GM04504 (cell line): ENCODE data around the gene KREMEN1.

Experiments
- DNase-seq: peaks from one replicate; pipeline ENCODE4 v3.0.0-alpha.2; 2012; ENCODE audit warnings: low read depth

The KREMEN1 gene

DNA sequence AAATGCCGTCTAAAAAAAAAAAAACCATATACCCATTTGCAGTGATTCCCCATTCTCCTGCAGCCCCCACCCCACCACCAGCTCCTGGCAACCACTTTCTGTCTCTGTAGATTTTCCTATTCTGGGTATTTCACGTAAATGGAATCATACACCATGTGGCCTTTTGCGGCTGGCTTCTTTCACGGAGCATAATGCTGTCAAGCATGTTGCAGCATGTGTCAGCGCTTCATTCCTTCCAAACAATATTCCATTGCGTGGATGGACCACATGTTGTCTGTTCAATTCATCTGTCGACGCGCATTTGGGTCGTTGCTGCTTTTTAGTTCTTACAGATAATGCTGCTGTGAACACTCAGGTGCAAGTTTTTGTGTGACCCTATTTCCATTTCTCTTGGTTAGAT, 118.1 kb downstream of the KREMEN1 start:
- DNase-seq: no peak

DNA sequence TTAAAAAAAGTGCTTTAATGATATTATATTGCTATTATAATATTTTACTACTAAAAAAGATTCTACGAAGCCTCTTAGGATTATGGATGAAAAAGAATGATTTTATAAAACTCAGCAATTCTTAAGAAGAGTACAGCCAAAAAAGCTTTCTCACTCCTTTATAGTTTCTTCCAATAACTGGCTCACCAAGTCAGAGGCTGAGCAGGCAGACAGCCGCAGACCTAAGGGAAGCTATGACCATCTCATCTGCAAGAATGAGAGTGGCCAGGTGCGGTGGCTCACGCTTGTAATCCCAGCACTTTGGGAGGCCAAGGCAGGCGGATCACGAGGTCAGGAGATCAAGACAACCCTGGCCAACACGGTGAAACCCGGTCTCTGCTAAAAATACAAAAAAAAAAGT, 120.2 kb downstream of the KREMEN1 start:
- DNase-seq: no peak

DNA sequence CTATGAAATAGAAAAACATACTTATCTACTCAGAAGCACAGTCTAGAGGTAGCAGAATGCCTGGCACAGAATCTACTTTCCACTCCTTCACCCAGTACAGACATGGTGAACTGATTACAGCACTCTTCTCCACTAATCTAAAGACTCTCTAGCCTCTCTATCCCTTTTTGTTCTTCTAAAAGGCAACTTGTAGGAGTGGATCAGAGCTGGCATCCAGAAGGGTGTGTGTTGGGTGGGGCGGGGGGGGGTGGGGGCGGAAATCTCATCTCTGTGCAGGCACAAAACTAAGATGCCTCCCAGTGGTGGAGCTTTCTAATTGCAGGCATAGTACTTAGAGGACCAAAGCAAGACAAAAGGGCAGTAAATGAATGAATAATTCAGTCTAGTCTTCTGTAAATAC, 121.3 kb downstream of the KREMEN1 start:
- no peak for DNase-seq

DNA sequence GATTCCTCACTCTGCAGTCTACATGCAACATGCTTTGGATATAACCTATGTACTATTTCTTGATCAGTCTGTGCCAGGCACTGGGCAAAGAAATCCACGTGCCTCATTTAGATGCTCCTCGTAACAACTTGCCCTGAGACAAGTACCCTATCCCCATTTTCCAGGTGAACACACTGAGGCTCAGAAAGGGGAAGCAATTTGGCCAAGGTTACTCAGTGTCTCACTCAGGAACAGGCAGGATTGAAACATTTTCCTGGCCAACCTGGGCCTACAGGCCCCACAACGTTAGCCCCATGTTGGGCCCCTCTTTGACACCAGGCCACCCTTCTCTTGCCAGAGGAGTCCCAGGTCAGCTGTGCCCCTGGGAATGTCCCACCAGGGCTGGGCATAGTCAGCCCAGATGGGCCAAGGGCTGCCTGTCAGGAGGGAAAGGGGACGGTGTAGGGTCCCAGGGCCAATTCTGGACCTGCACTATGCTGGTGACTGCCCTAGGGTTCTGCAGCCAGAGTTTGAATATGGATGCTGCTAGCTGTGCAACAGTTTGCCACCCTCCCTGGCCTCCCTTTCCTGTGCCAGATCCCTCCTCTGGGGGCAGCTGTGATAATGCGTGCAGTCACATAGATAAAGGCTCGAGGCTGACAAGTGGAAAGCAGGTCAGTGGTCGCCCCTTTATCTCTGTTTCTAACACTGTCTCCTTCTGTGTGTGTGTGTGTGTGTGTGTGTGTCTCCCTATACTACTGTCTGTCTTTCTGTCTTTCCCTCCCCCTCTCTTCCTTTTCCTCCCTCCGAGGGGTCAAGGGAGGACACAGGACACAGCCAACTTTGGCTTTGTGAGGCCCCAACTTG, 122.5 kb downstream of the KREMEN1 start:
- DNase-seq: no peak

DNA sequence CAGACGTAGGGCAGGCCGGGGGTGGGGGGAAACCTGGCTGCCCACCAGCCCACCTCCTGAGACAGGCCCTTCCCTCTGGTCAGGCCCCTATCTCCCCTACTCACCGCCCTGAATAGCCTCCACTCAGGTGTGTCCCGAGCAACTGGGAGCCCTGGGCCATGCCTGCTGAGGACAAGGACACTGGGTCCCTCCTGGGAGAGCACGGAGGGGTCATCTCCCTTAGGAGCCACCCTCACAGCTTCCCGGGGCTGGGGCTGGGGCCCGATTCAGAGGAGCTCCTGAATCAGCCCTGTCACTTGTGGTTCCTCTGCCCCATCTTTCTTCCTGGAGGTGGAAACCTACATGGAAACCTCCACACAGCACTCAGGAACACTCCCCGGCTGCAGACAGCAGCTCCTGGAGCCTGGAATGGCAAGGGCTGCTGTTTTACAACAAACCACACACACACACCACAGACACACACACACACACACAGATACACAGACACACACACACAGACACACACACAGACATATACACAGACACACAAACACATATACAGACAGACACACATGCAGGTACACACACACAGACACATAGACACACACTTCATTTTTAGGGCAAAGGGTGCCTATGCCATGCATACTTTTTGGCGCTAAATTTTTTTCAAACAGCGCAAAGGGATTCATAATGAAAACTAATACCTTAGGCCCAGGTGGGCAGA, 123.3 kb downstream of the KREMEN1 start:
- DNase-seq: no peak

DNA sequence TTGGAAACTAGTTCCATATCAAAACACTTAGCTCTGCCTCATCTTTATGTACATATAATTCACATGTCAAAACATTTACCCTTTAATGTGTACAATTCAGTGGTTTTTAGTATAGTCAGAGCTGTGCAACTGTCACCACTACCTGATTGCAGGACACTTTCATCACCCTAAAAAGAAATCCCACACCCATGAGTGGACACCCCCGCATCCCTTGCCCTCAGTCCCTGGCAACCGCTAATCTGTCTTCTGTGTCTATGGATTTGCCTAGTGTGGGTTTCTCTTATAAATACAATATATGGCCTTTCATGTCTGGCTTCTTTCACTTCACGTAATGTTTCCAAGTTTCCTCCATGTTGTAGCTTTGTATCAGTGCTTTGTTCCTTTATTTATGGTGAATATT, 124.3 kb downstream of the KREMEN1 start:
- no peak for DNase-seq

DNA sequence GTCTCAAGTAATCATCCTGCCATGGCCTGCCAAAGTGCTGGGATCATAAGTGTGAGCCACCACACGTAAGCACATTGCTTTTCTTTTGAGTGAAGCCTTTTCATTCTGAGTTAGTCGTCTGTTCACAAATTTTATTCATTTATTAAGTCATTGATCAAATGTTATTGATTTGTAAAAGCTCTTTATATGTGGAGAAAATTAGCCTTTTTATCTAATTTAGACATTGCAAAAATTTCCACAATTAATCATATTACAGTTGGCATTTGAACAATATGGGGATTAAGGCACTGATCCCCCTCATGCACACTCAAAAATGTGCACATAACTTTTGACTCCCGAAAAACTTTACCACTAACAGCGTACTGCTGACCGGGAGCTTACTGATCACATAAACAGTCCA, 125.4 kb downstream of the KREMEN1 start:
- DNase-seq: no peak

DNA sequence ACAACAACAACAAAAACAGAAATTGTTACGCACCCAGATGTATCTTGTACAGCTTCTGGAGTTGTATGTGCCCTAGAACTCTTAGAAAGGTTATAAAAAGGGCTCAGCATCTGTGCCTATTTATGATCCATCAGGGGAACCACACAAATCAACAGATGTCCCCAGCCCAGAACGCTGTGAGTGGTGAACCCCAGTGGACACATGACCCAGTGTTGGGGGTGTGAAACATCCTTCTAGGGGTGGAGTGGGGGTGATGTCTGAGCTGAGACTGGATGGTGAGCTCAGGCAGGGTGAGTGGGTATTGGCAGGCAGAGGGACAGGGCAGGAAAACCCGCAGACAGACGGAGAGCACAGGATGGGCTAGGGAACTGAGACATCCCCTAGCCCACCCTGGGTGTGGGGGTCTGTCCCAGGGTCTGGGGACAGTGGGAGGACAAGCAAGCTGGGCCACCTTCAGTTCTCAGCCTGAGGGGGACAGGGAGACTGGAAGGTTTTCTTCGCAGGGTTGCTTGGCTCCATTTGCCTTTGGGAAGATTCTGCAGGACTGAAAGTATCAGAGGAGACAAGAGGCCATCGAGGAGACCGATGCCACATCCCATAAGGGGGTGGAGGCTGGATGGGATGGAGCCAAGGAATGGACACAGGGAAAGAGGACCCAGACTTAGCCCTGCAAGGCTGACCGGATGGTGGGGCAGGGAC, 127.0 kb downstream of the KREMEN1 start:
- DNase-seq: no peak

DNA sequence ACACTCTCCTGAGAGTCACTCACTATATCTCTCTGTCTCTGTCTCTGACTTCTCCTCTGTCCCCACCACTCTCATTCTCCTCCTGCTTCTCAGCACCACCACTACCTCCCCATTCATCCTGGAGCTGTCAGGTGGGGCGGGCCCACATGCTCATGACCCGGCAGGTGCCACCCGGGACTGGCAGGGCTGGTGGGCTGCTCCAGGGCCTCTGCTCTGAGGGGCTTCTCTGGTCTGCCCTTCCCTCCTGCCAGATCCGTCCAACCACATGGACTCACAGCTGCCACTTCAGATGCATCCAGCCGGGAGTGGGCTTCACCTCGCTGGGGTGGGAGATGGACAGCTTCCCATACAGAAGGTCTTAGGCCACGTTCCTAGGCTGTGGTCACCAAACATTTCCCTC, 128.1 kb downstream of the KREMEN1 start:
- DNase-seq: no peak

DNA sequence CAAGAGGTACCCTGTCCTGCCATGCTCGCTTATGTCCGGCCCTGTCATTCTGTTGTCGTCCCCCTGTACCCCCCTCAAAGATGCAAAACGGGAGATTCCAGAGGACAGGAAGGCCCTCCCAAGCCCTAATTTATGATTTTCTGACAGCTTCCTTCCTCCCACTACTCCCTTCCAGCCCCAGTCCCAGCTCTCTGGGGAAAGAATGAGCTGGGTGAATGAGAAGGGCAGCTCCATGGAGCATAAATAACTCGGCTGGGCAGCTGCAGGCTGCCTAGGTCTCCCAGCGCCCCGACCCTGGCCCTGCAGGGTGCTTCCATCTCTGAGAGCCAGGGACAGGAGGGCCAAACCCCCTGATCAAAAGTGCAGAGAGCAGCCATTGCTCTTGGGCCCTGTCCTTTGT, 128.9 kb downstream of the KREMEN1 start:
- DNase-seq: no peak

DNA sequence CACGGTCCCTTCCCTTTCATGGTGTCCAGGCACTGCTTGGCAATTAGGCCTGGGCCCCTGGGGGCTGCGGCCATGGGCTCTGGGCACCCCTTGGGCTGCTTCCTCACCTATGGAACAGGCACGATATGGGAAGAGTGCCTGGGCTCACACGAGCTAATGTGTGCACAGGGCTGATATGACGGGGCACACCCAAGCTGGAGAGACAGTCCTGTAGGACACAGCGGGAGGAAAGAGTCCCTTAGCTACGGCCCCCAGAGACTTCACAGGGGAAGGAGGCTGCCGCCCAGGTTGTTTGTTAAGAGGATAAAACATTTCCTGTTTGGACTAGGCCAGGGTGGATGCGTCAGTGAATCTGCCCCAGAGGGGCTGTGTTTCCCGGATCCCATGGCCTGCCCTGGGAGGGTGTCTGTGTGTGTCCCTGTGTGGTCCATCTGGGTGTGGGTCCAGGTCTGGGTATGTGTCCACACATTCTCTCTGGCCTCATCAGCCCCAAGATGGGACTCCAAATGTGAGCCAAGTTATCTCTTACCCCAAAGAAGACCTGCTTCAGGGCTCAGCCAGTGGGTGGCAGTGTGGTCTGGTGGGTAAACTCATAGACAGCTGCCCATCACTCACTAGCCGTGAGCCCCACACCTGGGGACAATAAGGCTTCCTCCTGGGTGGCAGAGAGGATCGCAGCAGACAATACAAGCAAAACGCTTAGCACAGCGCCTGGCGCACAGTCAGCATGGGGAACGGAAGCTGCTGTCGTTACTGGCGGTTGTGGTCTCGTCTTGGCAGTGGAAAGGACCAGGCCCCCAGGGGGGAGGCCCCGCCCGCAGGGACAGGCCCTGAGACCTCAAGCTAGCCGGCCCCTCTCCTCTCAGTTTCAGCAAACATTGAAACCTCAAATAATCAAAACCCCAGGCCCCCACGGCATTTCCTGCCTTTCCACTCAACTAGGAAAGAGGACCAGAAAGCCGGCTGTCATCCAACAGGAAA, 129.7 kb downstream of the KREMEN1 start:
- DNase-seq: no peak

DNA sequence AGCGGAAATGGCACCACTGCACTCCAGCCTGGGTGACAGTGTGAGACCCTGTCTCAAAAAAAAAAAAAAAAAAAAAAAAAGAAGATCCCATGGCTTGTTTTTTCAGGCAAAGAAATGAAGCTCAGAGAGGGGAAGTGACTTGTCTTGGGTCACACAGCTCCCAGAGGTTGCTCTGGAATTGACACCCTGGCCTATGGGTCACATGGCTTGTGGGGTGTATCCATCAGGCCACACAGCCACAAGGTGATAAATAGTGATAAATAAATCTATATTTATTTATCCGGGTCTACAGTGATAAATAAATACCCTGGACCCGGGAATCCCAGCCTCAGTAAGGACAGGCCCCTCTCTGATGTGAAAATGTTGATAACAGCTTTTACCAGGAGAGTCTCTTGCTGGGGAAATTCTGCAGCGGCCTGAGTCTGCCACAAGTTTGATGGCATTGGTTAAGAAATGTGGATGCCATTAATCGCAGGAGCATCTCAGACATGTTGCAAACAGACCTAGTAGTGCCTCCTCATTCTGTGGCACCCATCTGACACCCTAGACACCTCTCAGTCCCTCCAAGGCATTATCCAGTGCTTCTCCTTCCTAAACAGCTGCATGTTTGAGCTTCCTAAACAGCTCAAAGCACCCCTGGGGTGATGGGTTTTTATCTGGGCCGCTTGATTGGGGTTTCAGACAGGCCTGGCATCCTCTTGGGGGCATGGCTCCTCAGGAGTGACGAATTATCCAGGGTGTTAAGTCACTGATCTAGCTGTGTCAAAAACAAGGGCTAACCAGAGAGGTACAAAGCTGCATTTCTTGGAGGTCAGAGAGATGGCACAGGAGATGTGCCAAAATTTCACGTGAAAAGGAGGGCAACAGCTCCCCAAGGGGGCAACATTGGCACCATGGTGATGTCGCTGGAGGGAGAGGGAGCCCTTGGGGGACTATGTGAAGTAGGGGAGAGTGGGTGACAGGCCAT, 130.9 kb downstream of the KREMEN1 start:
- no peak for DNase-seq

DNA sequence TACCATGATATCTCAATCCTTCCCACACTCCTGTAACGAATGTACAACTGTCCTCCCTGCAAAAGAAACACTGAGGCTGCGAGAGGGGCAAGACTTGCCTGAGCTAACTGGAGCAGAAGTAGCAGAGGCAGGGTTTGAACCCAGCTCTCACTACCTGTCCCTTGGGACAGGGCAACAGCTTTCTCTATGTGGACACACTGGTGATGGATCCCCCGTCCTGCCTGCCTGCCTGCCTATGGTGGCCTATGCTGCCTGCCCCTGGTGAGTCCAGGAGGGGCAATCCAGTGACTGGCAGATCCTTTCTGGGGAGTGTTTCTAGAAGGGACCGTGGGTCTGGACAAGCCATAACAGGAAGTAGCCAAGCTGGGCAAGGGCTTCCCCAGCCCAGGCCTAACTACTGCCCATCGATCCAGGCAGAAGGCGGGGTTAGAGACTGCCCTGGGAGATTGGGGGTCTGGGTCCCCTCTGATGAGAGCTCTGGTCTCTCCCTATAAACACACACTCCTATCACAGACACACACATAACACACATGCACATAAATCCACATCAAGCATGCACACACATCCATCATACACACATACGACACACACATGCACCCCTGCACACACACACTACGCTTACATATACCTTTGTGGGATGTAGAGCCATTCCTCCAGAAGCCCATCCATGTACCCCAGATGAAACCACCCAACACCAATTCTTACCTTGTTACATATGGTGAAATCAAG, 131.8 kb downstream of the KREMEN1 start:
- no peak for DNase-seq

DNA sequence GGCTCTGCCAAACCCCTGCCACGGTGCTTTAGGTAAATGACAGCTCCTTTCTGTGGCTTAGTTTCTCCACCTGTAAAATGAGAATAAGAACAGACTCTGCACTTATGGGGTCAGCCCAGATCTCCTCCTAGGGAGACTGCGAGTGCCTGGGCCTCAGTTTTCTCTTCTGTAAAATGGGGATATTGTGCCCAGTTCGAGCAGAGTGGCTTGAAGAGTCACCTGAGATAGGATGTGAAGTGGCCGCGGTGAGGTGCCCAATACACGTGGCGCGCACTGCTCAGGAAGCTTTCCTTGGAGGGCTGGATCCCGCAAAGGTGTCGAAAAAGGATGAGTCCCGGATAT, 132.4 kb downstream of the KREMEN1 start:
- no peak for DNase-seq

DNA sequence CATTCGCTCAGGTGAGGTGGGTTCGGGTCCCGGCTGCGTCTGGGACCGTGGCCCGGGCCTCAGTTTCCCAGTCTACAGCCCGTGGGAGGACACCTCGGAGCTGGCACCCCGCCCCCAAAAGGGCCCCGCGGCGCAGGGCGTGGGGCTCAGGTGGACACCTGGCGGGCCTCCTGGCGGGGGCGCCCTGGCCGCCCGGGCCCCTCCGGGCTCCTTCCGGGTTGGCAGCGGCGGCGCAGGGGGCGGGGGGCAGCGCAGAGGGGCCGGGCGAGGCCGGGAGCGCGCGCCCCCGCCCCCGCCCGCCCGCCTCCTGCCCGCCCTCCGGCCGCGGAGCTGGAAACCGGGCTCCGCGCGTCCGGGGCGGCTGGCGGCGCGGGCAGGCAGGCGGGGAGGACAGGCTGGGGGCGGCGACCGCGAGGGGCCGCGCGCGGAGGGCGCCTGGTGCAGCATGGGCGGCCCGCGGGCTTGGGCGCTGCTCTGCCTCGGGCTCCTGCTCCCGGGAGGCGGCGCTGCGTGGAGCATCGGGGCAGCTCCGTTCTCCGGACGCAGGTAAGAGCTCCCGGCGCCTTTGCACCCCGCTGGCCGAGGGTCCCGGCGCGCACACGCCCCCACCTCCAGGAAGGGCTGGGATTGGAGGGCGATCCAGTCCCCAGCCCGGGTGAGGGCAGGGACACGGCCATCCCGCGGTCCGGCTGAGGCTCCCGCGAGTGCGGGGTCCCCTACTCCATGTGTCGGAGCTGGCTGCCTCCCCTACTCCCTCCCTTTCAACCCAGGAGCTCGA, 132.9 kb downstream of the KREMEN1 start, which contains the start of gene EMID1:
Gene EMID1, plus strand, starts transcription at position 303 of the 778 bp plus-strand sequence. Its CDS starts 143 bp downstream, at position 446.
- no peak for DNase-seq

DNA sequence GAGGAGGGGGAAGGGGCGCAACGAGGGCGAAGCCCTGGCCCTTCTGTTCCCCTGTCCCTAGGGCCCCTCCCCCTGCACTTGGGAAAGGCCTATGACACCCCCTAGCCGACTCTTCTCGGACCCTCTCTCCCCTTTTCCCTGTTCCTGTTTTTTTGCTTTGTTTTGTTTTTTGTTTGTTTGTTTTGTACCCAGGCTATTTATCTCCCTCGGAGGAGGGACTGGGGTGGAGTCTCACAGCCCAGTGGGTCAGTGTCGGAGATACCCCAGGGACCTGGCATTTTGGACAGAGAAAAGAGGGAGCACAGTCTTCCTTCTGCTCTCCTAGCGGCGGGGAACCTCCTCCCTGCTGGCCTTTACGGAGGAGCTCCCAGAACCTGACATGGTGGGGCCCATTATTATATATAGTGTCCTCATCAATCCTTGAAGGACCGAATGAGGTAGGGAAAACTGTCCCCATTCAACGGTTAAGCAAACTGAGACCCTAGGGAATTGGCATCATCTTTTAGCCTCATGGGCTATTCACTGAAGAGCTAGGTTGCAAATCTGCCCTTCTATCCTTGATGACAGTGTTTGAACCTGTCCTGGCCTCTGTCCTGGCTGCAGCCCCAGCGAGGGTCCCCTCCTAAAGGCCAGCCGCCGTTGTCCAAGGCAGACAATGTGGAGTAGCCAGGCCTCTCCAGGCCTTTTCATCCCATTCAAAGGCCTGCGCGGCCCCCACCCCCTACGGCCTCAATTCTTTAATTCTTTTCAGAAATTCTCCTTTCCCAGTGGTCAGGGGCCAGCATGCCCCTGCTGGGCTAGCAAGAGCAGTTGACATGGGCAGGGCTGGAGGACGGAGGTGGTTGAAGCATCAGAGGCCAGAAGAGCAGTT, 133.8 kb downstream of the KREMEN1 start:
- no peak for DNase-seq

DNA sequence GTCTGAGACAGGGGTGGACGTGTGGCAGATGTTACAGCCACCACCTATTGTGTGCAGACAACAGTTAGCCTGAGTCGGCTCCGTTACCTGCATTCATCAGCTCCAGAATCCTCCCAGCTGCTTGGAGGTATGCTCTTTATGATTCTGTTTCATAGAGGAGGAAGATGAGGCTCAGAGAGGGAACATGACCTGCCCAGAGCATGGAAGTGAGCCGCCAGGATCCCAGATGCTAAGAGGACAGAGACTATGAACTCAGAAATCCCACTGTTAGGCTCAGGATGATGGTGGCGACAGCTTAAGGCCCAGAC, 134.4 kb downstream of the KREMEN1 start:
- no peak for DNase-seq
